DMS79 (cell line): ENCODE data around the gene ZCWPW1.

Source experiments
- DNase-seq: peaks from one replicate; lab custom pipeline; 2025; lab: John Stamatoyannopoulos, UW

ZCWPW1 gene, protein sequence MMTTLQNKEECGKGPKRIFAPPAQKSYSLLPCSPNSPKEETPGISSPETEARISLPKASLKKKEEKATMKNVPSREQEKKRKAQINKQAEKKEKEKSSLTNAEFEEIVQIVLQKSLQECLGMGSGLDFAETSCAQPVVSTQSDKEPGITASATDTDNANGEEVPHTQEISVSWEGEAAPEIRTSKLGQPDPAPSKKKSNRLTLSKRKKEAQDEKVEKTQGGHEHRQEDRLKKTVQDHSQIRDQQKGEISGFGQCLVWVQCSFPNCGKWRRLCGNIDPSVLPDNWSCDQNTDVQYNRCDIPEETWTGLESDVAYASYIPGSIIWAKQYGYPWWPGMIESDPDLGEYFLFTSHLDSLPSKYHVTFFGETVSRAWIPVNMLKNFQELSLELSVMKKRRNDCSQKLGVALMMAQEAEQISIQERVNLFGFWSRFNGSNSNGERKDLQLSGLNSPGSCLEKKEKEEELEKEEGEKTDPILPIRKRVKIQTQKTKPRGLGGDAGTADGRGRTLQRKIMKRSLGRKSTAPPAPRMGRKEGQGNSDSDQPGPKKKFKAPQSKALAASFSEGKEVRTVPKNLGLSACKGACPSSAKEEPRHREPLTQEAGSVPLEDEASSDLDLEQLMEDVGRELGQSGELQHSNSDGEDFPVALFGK

DNA sequence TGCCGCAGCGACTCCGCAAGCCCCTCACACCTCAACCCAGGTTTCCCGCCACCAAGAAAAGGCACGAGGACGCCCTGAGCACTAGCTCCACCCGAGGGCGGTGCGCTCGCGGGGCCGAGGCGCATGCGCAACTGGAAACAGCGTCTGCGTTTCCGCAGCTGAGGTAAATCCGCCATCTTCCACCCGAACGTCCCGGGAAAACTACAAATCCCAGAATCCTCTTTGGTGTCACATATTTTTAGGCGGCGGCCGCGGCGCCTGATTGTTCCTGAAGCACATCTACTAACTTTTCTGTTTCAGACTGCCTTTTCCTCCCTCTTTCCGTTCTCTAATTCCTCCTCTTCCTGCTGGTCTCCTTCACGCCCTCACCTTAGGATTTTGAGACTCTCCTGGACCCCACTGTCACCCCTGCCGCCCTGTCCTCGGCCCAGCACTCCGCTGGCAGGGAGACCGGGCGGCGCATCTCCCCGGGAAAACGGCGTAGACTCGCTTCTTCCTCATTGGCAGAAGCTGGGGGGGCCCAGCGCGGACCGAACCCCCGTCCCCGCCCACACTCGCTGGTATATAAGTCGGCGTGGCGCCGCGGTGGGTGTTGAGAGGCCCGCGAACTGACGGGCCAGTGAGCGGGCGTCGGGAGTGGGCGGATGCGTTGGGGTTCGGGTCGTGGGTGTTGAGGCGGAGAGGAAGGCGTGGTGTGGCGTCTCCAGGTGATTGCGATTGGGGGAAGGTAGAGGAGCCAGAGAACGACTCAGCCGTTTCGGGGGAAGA lies at the start of gene ZCWPW1:
ZCWPW1 (minus strand) TSS at position 505 of the 768 bp plus-strand sequence. CDS start 8,054 bp downstream, outside the sequence.
- peak; percentile 92 for DNase-seq

DNA sequence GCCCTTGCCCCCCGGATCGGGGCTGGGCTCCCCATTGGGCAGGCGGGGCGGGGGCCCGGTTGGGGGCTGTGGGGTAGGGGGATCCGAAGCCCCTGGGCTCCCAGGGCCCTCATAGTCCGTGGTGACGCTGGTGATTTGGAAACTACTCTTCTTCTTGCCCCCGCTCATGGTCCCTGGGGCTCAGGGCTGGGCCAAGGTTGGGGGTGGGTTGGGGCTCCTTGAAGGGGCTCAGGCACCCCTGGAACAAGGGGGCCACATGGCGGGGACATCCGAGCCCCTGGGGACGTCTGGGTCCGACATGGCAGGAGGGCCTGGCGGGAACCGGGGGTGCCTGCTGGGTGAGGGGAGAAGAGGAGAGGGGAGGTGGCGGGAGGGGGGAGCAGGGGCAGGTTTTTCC lies 49.4 kb upstream of the ZCWPW1 start:
- DNase-seq: no peak

DNA sequence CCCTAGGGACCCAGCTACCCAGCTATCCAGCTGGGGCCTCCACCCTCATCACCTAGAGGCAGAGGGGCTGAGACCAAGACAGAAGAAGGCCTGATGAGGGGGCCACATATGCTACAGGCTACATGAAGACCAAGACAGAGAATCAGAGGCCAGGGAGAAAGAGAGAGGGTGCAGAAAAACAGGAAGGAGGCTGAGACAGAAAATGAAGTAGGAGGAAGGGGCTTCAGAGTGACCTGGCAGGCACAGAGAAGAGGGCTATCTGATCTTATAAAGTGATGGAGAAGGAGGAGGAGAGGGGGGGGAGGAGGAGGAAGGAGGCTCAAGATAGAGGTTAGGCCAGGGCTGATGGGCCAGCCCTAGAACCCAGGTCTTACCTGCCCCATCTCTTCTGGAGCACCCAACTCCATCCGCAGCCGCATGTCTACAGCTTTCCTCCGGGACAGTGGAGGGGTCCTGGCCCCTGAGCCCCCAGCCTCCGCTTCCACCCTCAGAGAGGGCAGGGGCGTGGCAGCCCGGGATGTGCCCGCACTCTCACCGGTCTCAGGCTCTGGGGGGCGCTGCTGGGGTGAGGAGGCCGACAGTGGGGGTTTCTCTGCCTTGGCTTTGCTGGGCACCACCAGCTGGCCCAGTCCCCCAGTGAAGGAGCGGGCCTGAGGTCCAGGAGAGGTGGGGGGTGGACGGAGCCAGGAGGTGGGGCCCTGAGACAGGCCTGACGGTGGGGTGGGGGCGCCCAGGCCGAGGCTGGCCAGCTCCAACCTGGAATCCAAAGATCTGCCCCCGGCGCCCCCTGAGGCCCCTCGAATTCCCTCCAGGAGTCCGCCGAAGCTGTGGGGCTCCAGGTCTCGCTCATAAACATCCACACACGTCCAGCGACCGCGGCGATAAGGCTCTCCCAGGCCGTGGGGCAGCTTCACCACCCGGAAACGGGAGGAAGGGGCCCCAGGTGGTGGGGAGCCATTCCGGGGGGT lies 48.7 kb upstream of the ZCWPW1 start:
- DNase-seq: no peak

DNA sequence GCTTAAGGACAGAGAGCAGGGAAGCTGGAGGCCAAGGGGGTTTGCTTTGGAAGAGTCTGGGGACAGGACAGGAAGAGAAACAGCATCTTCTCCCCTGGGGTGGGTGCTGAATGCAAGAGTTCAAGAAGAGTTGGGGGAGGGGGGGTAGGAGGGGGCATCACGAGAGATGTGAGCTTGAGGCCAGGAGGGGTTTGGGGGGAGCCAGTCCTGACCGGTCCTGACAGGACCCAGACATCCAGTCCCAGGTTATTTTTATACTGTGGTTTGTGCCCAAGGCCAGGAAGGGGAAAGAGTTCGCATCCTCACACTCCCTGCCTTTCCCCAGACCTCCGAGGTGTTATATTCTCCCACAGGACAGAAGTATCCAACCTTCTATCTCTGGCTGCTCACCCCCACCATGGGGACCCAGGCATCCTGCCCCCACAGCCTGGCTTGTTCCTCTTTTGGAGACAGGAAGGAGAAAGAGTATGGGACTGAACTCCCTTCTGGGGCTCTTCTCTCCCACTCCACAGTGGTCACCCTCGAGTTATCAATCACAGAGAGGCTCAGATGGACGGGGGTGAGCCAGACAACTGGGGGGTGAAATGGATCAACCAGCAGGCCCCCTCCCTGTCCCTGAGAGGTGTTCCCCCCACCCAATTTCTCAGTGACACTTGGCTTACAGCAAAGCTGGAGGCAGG lies 47.7 kb upstream of the ZCWPW1 start:
- DNase-seq: no peak

DNA sequence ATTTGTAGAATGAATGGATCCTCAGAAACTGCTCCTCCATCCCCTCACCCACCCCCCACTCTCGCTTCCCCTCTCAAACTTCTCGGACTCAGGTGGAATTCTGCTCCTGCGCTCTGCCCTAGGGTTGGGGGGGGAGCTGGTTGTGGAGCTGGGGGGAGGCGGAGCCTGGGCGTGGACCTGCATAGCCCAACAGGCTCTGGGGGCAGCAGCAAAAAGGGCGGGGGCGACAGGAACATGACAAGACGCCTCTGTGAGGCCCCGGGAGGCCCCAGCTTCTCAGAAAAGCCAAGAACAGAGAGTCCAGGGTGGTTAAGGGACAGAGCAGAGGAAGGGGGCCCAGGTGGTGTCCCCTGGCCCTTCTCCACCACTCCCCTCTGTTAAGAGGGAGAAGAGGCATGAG lies 47.0 kb upstream of the ZCWPW1 start:
- DNase-seq: no peak

DNA sequence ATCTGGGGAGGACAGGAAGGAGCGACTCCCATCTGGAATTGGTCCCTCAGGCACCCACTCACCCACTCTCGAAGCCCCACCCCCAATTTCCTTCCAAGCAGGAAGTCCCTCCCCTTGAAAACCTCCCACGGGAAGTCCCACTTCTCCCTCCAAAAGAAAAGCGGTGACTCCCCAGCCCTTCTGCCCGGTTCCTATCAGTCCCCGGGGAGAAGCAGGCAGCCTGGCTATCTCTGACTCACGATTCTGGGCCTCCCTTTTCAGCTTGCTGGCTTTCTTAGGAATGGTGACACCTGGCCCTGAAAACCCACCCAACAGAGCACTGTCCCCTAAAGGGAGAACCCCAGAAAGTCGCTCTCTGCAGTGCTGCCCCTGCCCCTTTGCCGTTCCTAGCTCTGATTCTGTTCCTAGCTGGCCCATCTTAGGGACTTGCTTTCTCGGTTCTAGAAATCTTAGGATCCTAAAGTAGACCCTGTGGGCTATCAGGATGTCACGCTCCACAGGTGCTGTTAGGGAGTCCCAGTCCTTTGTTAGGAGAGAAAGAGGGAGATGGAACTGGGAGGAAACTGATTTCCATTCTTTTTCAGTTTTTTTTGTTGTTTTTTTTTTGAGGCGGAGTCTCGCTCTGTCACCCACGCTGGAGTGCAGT lies 44.5 kb upstream of the ZCWPW1 start:
- DNase-seq: no peak

DNA sequence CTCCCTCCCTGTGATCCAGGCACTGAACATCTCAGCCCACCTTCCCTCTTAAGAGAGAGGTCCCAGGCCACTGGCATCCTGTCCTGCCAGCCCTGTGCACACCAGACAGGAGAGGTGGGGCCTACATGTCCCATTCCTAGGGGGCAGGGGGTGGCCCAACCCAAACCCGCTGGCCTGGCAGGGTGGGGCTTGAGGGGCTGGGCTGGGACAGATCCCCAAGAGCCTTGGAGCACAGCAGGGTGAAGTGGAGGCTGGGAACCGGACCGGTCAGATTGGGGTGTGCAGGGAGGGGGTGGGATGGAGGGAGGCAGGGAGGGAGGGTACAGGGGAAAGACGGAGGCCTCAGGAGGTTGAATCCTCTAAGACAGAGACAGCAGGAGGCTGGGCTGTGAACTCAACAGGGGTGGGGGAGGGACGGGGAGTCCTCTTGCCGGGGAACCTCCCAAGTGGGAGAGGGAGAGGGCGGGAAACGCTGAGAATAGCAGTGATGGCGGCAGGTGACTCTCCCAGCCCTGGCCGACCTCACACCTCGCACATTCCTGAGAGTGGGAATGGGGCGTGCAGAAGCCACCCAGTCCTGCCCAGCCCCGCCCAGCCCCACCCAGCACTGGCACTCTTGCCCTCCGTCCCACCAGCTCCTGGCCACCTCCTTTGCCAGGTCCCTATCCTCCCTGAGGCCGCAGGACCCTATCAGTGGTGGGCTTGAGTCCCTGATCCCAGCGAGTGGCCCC lies 43.8 kb upstream of the ZCWPW1 start:
- no peak for DNase-seq

DNA sequence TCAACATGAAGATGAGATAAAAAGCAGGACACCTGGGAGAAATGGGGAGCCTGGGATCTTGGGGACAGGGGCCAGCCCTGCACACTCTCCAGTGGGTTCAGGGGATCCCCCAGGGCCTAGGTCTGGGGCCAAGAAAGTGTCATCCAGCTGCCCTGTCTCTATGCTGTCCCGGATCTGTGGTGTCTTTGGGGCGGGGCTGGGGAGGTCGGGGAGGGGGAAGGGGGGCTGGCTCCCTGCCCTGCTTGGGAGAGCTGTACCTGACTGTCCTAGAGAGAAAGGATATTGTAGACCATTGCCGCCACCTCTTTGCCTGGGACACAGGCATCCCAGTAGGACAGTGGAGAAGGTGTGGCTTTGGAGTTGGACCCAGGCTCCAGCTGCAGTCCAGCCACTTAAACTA lies 42.5 kb upstream of the ZCWPW1 start:
- no peak for DNase-seq

DNA sequence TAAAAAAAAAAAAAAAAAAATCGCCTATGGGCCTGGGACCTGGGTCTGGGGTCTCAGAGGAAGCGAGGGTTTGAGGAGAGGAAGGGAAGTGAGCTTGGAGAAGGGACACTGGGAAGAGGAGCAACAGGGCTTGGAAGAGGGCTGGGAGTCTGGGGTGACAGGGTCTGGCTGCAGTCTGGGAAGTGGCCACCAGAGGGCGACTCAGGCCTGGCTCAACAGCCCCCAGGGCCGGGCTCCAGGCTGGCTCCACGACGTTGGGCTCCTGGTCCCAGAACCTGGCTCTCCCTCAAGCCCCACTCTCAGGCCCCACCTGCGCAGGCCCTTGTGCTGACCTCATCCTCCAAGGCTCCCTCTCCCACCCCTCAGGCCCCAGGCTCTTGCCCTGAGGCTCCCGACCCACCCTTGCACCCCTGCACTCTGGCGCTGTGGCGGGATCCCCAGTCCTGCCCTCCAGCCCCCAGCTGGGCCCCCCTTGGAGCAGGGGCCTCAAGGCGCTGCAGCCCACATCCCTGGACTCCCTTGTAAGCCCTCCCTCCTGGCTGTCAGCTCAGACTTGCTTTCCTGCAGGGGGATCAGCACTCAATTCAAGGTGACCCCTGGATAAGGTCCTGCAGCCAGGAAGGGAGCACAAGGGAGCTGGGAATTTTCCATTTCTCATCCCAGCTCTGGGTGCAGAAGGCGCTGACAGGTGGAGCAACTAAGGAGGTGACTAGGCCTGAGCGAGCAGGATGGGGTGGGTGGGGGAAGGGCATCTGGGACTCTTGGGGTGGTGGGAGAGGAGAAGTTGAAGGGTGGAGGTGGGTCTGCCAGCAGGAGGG lies 40.9 kb upstream of the ZCWPW1 start:
- peak; percentile 42 for DNase-seq

DNA sequence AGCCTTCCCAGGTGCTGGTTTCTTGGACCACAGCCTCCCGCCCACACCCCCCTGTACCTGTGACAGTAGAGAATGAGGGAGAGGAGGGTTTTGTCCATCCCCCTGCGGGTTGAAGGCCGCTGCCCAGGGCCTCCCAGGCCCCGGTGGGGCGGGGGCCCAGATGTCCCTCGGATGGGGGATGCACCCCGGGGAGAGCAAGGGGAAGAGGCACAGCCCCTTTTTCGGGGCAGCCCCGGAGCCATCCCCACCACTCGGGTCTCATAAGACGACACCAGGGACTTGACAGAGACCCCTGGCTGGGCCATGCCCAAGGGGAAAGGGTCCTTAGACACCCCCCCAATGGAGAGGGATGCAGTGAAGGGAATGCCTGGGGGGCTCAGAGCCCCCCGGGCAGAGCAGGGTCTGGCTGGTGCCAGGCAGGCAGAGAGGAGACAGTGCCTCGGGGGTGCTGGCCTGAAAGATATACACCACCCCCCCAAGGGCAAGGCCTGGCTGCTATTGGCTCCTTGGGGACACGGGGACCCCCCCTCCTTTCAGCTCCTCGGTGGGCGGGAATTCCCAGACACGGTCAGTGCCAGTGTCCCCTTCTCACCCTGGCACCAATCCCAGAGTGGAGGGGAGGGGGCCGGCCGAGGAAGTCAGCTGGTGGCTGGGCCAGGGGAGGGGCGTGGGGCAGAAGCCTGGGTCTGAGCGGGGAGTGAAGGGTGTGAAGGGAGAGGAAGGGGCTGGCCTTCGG lies 39.3 kb upstream of the ZCWPW1 start:
- DNase-seq: peak; percentile 12

DNA sequence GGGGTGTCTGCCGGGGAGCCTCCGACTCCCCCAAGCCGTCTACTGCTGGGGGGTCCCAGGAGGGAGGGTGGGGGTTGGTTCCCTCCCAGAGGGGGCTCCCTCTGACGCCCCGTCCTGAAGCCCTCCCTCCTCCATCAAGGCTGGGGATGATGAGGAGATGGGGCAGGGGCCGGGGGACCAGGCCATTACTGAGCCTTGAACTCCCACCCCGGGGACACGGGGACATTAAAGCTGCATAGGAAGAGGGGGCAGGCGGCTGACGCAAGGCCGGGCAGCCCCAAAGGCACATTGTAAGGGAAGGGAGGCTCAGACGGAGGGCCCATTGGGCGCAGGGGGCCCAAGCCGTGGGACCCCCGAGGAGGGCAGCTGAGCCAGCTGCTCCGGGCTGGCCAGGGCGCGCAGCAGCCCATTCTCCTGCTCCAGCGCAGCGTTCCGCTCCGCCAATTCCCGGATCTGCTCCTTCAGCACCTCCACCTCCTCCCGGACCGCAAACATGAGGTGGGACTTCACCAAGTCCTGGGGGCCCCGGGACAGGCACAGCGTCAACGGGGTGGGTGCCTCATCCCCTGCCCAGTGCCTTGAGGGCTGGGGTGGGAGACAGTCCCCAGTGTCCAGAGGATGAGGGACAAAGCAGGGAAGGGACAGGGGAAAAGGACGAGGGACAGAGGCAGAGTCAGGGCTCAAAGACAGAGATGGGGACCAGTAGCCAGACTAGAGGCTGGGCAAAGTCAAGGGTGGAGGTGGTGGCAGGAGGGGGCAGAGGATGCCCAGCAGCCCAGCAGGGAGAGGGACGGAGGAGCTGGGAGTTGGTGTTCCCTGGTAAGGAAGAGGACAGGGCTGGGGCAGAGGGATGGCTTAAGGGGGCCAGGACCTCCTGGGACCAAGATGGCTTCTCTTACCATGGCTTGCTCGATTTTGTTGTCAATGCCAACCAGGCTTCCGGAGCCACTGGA lies 38.4 kb upstream of the ZCWPW1 start:
- no peak for DNase-seq

DNA sequence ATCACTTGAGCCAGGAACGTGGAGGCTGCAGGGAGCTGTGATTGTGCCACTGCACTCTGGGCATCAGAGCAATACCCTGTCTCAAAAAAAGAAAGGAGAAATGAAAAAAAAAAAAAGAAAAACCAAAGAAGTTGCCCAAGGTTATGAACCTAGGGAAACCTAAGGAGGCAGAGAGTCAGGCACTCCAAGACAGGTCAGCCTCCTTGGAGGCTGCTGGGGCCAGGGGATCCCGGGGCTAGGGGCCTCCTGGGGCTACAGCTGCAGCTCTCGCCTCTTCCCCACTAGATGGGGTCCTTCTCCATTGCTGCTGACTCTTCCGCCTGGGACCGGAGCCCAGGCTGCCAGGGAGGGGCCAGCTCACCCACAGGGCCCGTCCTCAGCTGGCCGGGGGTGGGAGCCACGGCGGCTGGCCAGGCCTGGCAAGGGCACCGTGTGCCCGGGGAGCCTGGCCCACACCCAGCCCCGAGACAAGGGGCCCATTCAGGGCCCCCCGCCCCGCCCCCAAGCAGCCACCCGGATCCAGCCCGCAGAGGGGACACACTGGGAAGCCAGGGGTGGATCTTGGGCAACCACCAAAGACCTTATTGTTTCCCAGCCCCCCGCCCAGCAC lies 37.3 kb upstream of the ZCWPW1 start:
- peak; percentile 31 for DNase-seq

DNA sequence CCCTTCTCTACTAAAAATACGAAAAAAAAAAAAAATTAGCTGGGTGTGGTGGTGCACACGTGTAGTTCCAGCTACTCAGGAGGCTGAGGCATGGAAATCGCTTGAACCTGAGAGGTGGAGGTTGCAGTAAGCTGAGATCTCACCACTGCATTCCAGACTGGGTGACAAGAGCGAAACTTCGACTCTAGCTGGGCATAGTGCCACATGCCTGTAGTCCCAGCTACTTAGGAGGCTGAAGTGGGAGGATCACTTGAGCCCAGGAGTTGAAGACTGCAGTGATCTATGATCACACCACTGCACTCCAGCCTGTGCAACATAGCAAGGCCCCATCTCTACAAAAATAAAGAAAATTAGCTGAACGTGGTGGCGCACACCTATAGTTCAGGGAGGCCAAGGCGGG lies 36.8 kb upstream of the ZCWPW1 start:
- DNase-seq: no peak

DNA sequence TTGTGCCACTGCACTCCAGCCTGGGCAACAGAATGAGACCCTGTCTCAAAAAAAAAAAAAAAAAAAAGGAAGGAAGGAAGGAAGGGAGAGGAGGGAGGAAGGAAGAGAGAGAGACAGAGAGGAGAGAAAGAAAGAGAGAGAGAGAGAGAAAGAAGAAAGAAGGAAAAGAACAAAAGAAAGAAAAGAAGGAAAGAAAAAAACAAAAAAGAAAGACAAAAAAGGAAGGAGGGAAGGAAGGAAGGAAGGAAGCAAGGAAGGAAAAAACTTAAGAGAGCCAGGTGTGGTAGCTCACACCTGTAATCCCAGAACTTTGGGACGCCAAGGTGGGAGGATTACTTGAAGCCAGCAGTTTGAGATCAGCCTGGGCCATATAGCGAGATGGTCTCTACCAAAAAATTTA lies 36.3 kb upstream of the ZCWPW1 start:
- no peak for DNase-seq

DNA sequence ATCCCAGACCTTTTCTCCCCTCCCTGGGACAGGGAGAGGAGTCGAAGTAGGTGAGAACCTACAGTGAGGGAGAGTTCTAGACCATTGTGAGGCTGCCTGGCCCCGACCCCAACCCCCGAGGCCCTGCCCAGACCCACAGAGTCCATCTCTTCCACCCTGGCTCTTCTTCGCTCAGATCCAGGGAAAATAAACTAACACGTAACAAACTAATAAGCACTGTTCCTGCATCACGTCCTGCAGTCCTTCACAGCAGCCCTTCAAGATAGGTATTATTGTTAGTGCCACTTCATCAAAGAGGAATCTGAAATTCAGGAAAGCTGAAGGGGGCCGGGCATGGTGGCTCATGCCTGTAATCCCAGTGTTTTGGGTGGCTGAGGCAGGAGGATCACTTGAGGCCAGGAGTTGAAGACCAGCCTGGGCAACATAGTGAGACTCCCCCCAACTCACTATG lies 35.7 kb upstream of the ZCWPW1 start, which contains the start of gene SPACDR:
SPACDR (minus strand) TSS at position 51 of the 451 bp plus-strand sequence. CDS start 235 bp downstream, outside the sequence.
- no peak for DNase-seq

DNA sequence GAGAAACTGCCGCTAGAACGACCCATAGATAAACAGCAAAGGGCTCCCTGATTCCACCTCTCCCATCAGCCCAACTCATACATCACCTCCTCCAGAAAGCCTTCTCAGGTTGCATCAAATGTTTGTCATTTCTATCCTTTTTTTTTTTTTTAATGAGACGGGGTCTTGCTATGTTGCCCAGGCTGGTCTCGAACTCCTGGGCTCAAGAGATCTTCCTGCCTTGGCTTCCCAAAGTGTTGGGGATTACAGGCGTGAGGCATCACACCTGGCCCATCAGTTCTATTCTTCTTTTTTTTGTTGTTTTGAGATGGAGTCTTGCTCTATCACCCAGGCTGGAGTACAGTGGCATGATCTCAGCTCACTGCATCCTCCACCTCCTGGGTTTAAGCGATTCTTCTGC lies 28.5 kb upstream of the ZCWPW1 start:
- DNase-seq: no peak
